Effector CD8-positive, alpha-beta T cell (primary cell): ENCODE measurements around the gene PDZD2.

ENCODE experiments used
- DNase-seq: peaks from one replicate; lab custom pipeline; 2025; lab: John Stamatoyannopoulos, UW

The PDZD2 gene

DNA sequence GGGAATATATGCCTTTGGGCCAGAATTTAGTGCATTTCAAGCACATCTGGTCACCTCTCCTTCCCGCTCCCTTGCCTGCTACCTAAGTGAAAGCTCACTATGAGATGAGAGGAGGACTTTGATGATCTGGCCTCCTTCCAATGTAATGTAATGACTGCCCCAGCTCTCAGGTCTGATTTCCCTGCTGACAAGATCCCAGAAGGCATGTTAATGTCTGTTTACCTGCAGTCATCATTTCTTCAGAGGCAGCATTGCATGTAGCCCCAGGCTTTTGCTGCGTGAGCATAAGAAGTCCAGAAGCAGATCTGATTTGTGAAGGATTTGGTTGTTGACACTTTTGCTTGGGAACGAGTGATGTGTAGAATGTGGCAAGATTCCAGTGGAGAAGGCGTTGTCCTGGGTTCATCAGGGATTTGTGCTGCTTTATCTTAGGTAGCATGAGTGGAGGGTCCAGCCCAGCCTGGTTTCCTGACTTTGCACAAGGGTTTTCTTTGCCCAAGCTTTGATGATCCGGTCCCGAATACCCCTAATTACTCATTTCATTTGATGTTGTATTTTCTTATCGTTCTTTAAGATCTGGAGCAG lies 342.5 kb downstream of the PDZD2 start:
- DNase-seq, result no peak

DNA sequence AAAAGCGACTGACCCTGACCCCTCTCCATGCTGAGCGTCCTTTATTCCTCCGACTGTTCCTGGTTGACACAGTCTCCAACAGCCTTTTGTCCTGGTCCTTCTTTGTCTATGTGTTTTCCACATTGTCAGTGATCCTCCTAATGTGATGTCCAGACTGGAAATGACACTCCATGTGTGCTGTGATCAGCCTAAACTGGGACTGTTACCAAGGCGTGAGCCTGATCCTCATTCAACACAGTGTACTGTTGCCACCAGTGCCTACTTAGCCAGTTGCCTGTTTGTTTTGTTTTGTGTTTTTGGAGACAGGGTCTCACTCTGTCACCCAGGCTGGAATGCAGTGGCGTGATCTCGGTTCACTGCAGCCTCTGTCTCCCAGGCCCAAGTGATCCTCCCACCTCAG lies 343.1 kb downstream of the PDZD2 start:
- no peak for DNase-seq

GRCh38 chr5:31982621-31983020 lies 343.7 kb downstream of the PDZD2 start:
- no peak for DNase-seq

GRCh38 chr5:31983851-31984250 lies 344.9 kb downstream of the PDZD2 start:
- no peak for DNase-seq

- DNase-seq, result no peak
Measured at GRCh38 chr5:31984691-31985090, 345.8 kb downstream of the PDZD2 start.

DNA sequence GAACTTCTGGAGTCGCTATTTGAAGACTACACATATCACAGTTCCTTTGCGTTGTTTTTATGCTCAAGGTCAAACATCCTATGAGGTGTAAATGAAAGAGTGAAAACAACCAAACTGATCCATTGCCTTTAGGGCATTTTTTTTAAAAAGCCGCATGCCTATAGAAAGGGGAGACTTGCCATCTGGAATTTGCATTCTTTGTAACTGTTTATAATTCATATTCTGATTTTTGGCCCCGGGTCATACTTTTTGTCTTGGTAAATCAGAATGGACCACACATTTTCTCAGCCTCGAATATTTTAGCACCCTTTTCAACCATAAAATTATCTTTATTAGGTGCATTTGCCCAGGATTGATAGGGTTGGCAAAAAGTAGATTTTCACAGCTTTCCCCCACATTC lies 347.2 kb downstream of the PDZD2 start:
- DNase-seq, result no peak

DNA sequence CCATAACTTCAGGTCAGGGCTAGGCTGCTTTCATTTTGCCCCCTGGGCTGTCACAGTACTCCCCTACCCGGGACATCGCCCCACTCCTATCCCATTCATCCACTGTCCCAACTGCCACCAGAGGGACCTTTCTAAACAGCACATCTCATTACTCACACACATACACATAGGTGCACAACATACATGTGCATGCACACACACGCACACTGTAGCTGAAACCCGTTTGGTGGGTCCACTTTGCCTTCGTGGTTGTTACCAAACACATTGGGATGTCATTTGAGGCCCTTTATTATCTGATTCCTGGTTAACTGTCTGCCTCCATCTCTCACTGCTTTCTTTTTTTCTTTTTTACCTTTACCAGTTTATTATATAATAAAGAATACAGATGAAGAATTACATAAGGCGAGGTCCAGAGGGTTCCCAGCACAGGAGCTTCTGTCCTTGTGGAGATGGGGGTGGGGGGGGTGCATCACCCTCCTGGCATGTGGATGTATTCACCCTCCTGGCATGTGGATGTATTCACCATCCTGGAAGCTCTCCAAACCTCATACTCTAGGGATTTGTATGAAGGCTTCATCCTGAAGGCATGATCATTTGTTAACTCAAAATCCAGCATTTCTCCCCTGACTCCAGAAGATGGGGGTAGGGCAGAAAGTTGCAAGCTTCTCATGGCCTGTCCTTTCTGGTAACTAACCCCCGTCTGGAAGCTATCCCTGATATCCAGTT lies 349.2 kb downstream of the PDZD2 start:
- DNase-seq, result no peak

DNA sequence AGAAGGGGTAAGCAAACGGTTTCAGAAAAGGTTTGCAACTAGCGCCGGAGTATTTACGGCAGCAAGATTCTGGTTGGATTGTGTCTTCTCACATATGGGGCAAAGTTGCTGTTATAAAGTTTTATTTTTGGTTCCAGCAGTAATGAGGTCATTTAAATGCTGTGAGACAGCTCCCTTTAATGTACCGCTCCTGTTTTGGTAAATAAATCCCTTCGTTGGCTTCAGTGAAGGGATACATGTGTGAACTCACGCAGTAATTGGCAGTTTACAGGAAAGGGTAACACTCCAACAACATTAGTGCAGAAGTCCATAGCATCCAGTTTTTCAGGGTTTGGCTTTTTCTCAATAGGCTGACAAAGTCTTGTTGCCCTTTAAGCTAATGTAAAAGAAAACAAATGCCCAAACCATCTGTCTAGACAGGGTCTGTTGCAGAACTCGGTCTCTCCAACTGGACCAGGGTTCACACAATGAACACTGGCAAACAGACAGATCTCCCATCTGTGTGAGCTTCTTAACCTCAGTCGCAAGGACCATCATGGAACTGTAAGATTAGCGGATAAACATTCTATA lies 351.2 kb downstream of the PDZD2 start:
- DNase-seq, result no peak

- DNase-seq, result no peak
Measured at GRCh38 chr5:31990701-31991110, 351.8 kb downstream of the PDZD2 start.

DNA sequence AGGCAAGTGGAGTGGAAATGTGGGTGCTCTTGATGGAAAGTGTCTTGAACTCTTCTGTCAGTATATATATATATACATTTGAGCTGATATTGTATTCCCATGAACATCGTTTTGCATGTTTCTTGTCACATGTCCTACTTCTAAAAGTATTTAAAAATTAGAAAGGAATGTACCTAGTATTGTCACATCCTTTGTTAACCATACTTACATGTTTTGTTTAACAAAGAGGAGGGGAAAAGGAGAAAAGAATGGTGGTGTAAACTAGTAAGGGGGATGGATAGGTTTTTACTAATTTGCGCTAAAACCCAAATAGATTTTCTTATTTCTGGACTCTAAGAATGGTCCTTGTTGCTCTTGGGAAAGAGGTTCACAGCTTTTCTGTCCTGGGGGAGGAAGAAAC lies 353.4 kb downstream of the PDZD2 start:
- DNase-seq, result no peak

- no peak for DNase-seq
Measured at GRCh38 chr5:31993165-31993961, 354.4 kb downstream of the PDZD2 start.

GRCh38 chr5:31995006-31995405 lies 356.1 kb downstream of the PDZD2 start:
- no peak for DNase-seq

DNA sequence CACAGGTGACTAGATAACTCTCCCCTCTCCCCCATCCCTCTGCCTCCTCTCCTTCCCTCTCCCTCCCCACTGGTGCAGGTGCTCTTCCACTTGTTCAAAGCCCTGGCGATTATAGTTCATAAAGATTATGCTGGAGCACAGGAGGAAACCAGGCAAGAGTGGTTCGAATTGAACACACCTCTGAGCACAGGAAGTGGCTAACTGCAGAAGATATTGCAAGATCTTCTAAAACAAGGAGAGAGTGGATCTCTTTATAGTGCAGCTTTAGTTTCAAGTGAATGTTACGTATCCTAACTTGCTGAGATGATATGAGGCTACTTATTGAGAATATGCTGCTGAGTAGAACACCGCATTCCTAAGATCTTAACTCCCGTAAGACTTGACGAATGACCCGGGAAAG lies 356.8 kb downstream of the PDZD2 start:
- DNase-seq, result no peak

GRCh38 chr5:31996909-31997308 lies 358.0 kb downstream of the PDZD2 start:
- no peak for DNase-seq

DNA sequence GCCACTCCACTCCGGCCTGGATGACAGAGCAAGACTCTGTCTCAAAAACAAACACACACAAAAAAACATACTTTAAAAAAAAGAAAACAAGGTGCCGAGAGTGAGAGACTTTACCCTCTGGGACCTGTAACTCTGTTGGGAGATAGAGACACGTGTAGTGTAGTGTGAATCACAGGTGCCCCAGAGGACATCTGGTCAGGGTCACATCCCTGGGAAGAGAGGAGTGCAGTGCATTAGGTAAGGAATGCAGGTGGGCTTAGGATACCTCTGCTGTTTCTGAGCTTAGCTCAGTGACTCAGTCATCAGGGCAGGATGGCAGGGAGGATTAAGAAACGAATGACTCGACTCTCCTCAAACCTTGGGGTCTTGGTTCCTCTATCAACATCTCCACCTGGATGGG lies 360.5 kb downstream of the PDZD2 start:
- DNase-seq, result no peak

DNA sequence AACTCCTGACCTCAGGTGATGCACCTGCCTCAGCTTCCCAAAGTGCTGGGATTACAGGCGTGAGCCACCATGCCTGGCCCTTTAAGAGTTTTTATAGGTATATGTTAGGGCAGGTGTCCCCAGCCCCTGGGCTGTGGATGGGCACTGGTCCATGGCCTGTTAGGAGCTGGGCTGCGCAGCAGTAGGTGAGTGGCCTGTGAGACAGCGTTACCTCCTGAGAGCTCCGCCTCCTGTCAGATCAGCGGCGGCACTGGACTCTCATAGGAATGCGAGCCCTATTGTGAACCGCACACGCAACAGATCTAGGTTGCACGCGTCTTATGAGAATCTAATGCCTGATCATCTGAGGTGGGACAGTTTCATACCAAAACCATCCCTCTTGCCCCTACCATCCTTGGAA lies 361.8 kb downstream of the PDZD2 start:
- no peak for DNase-seq

DNA sequence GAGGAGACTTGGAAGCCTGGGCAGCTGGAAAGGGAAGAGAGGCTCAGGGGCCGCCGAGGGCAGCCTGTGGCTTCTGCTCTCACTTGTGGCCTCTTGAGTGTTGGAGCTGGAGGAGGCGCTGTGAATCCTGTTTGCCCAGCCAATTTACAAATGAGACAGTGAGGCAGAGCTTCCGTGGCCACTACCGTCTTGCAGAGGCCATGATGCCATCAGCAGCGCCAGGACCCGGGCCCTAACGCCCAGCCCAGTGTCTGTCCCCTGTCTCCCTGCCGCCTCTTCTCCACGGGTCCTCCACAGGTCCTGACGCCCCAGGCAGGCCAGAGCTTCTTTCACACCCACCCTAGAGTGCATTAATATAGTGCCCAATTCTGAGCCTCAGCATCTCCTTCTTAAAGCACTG lies 362.4 kb downstream of the PDZD2 start:
- DNase-seq, result no peak

GRCh38 chr5:32001707-32002106 lies 362.8 kb downstream of the PDZD2 start:
- no peak for DNase-seq

GRCh38 chr5:32002755-32003154 lies 363.8 kb downstream of the PDZD2 start:
- DNase-seq, result no peak

- DNase-seq, result no peak
Measured at GRCh38 chr5:32003981-32004380, 365.1 kb downstream of the PDZD2 start.

- DNase-seq, result no peak
Measured at GRCh38 chr5:32004404-32004803, 365.5 kb downstream of the PDZD2 start.

- no peak for DNase-seq
Measured at GRCh38 chr5:32008746-32009145, 369.8 kb downstream of the PDZD2 start.

DNA sequence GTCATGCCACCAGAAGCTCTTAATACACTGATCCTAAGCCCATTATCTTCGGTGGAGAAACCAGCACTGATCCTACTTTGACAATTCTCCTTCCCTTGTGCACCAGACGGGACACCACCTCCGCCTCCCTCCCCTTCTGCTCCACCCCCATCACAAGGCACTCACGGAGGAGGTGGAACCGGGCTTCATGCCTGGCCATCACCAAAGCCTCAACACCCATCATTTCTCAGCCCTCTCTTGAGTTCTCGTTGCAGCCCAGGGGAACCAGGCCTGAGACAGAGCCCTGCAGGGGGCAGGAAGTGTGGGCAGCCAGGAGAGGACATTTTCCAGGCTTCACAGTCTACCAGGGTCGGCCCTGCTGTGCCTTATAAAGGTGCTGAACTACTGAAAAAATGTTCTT lies 374.7 kb downstream of the PDZD2 start:
- DNase-seq, result no peak
